GM12874 (cell line): Measurements from ENCODE around the gene SLC6A13.

Experiments used
- TF ChIP-seq, protein P1 (sequence below): IDR thresholded peaks from 2 replicates; pipeline ENCODE4 v1.5.1; 2011; ENCODE audit warnings: low read depth, mild to moderate bottlenecking, control low read depth, low read length, moderate library complexity; ENCODE audit not compliant: insufficient read depth

SLC6A13 gene

GRCh38 chr12:271161-271560, 8.5 kb upstream of the SLC6A13 start:
- TF ChIP-seq, protein P1, sequence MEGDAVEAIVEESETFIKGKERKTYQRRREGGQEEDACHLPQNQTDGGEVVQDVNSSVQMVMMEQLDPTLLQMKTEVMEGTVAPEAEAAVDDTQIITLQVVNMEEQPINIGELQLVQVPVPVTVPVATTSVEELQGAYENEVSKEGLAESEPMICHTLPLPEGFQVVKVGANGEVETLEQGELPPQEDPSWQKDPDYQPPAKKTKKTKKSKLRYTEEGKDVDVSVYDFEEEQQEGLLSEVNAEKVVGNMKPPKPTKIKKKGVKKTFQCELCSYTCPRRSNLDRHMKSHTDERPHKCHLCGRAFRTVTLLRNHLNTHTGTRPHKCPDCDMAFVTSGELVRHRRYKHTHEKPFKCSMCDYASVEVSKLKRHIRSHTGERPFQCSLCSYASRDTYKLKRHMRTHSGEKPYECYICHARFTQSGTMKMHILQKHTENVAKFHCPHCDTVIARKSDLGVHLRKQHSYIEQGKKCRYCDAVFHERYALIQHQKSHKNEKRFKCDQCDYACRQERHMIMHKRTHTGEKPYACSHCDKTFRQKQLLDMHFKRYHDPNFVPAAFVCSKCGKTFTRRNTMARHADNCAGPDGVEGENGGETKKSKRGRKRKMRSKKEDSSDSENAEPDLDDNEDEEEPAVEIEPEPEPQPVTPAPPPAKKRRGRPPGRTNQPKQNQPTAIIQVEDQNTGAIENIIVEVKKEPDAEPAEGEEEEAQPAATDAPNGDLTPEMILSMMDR: no peak

DNA sequence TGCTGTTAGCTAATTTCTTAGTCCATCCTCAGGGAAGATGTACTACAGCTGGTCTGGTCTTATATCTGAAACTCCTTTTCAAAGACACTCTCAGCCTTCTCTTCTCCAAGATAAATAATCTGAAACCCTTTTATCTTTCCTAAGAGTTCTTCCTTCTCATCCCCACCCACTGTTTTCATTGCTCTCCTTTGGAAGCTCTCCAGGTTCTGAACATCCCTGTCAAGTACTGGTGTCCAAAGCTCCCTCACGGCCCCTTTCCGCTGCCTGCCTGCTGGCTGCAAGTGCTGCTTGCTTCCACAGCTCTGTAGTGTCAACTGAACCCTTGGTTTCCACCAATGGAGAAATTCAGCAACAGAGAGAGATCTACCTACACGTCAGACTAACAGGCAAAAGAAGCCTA, 6.6 kb upstream of the SLC6A13 start:
- TF ChIP-seq, protein P1: no peak

DNA sequence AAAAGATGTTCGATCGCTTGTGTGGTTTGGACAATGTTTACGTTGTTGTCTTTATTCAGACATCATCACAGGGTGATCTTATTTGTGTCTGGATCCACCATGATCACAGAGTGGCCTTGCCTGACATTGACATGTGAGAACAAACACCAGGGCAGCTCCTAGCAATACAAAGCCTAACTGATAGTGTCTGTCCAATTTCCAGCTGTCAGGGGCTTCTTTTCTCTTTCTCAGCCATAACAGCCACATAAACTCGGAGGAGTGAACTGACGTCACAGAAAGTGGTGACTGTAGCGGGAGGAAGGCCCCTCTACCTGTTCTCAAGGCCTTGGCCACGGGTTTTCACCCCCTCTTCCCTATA, 5.8 kb upstream of the SLC6A13 start:
- TF ChIP-seq, protein P1: no peak

DNA sequence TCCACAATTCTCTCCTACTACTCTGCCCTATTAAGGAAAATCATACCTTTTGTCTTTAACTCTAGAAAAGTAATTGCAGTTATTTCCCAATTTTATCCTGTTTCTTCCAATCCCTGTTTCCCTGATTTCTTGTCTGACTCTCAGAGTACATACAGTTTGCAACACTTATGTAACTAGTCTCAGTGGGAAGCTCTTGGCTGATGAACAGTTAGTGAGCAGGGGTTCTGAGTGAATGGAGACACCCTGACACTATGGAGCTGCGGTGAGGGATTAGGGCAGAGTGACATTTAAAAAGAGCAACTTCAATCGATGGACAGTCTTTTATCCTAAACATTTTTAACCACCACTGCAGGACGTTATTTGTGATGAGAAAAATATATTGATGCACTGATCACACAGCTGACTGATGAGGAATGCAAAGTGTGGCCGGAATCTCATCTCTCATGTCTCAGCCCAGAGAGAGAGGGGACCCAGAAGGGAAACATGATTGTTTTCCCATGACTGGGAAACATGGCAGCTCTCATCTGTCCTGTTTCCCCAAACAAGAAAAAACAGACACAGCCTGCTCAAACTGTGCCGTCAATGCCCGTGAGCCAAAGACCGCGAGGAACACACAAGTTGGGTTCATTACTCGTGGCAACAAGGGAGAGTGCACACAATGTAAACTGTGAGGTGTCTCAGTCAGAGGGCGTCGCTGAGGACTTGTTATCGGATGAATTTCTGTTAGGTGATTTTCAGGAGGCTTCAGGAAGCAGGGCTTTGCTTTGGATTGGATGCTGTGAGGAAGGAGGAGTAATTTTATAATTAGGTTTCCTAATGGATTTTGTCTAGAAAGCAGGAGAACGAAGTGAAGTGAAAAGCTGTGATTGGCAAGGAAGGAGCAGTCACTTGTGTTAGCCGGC, 5.2 kb upstream of the SLC6A13 start:
- TF ChIP-seq, protein P1: no peak

GRCh38 chr12:265096-265495, 2.5 kb upstream of the SLC6A13 start:
- TF ChIP-seq, protein P1: no peak

DNA sequence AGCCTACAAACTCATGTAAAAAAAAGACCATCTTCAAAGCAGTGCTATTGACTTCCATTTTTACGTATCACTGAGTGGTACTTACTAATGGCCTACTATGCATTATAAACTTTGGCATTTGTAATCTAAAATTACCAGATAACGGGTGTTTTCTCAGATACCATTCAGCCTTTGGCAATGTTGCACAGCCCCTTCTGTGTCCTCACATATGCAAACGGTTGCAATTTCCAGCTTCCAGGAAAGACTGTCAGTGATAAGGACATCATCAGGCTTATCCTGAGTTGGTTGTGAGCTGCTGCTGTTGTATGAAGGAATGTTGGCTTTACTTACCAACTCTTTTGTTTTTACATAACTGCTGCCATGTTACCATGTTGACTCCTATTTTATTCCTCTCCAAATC, 1.6 kb upstream of the SLC6A13 start:
- TF ChIP-seq, protein P1: no peak

DNA sequence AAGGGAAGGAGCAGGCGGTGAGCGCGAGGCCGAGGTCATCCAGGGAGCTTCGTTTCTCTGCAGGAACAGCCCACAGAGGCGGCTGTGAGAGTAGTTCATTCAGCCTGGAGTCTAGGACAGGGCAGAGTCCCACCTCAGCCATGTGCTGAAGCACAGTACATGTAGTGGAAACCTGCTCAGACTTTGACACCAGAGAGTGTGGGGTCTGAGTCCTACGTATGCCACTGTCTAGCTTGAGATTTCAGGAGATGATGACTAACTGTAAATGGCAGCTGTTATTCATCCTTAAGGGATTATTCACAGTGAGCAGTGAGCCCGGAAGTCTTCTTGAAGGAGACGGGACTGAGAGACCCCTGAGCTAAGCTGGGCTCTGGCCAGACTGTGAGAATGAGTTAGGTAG, 938 bp upstream of the SLC6A13 start:
- TF ChIP-seq, protein P1: no peak
